Coronary artery (tissue), 2 donors: ENCODE data around the gene OR8H1.

Source experiments
- DNase-seq: peaks from one replicate; pipeline ENCODE4 v3.0.0-alpha.2; 2017; ENCODE audit warnings: low spot score
- H3K27ac ChIP-seq, 2 donors: fragments of 200-600 bp; sonication (generic); one replicate each; pipeline ENCODE4 v1.5.1; 2016 to 2019
- H3K4me3 ChIP-seq: fragments of 200-600 bp; sonication (generic); 2 replicates; pipeline ENCODE4 v1.5.1; 2016; ENCODE audit warnings: mild to moderate bottlenecking, moderate library complexity
- CTCF ChIP-seq: fragments of 200-600 bp; sonication (generic); IDR thresholded peaks from one replicate; pipeline ENCODE4 v1.5.1; 2019; ENCODE audit warnings: antibody characterized with exemption

Gene OR8H1, protein sequence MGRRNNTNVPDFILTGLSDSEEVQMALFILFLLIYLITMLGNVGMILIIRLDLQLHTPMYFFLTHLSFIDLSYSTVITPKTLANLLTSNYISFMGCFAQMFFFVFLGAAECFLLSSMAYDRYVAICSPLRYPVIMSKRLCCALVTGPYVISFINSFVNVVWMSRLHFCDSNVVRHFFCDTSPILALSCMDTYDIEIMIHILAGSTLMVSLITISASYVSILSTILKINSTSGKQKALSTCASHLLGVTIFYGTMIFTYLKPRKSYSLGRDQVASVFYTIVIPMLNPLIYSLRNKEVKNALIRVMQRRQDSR

DNA sequence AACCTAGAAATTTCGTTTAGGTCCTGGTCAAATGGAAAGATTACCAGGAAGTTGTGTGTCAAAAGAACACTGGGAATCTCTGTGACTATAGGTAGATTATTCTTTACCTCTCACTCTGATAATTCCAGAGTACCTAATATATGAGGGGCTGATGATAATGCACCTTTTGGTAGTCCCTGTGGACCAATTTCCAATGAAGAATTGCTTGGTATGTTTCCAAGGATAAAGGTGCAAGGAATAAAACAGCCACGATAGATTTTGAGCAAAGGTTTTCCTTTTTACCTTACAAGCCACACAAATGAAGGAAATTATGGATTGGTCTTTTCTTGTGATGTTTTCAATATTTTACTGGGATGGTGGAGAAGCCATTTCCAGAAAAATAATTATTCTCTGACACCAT lies at the start of gene OR8H1:
TSS of gene OR8H1 (minus strand) at position 101 of the 400 bp plus-strand sequence. CDS start 1,192 bp downstream, outside the sequence.
- Histone ChIP-seq H3K4me3 (no peak within 1 kb of the TSS), H3K27ac (no peak within 1 kb of the TSS)
- TF ChIP-seq CTCF = no peak
- DNase-seq = no peak

DNA sequence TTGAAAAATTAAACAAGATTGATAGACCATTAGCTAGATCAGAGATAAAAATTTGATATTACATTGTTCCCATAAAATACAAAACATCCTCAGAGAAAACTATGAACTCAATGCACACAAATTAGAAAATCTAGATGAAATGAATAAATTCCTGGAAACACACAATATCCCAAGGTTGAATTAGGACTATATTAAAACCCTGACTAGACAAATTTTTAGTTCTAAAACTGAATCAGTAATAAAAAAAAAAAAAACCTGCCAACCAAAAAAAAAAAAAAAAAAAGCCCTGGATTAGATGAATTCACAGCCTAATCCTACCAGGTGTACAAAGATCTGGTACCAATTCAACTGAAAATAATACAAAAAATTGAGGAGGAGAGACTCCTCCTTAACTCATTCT lies 48.2 kb upstream of the OR8H1 start:
- DNase-seq = no peak
- no peak for TF ChIP-seq CTCF
- no peak overlapping the region for H3K27ac ChIP-seq
- H3K4me3 ChIP-seq = no peak overlapping the region

DNA sequence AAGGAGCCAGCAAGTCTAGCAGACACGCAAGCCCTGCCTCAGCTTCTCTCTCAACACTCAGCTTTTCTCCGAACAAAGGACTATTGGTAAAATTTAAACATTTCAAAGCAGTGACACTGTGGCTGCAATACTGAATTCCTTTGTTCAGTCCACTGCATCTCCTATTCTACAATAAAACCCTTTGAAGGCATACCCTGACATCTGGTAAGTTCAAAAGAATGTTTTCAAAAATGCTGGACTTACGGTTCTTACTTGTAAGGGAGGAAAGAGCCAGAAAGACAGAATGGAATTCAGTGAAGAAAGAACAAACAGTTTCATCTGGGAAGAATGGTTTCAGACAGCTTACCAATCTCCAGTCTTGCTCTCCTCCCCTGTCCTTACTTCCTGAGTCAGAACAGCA lies 41.1 kb upstream of the OR8H1 start:
- no peak for DNase-seq
- Histone ChIP-seq H3K4me3 (no peak overlapping the region), H3K27ac (no peak overlapping the region)
- no peak for TF ChIP-seq CTCF

GRCh38 chr11:56331861-56332491 lies 39.9 kb upstream of the OR8H1 start:
- no peak overlapping the region for H3K4me3 ChIP-seq

GRCh38 chr11:56314844-56315243 lies 22.8 kb upstream of the OR8H1 start, which contains the start of gene OR8K3:
Gene OR8K3 (plus strand): TSS chr11:56315144. CDS start chr11:56318307, 3,163 bp downstream.
- no peak for TF ChIP-seq CTCF
- Histone ChIP-seq H3K27ac (no peak within 1 kb of the TSS), H3K4me3 (no peak within 1 kb of the TSS)
- no peak for DNase-seq

More at GRCh38 chr11:56331861-56332491, 39.9 kb upstream of the OR8H1 start:
- H3K27ac ChIP-seq = no peak overlapping the region
- no peak for DNase-seq
- no peak for TF ChIP-seq CTCF

DNA sequence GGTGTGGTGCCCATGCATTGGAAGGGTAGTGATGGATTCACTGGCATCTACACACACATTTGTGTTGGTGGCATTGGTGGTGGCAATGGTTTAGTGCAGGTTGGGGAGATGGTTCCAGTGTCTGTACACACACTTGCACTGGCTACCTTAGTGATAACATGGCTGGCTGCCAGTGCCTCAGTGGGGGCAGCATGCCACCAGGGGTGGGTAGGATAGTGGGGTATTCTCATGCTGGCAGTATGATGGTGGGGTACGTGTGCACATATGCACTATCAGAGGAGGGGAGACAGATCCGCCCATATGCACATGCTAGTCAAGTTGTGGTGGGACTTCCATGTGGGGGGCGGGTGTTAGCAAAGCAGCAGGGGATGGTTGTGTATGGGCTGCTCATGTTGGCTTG lies 15.8 kb upstream of the OR8H1 start:
- no peak for TF ChIP-seq CTCF

GRCh38 chr11:56296898-56297297 lies 4.8 kb upstream of the OR8H1 start:
- Histone ChIP-seq H3K4me3 (no peak overlapping the region), H3K27ac (no peak overlapping the region)
- no peak for DNase-seq
- TF ChIP-seq CTCF = no peak

More for the DNA sequence above, 15.8 kb upstream of the OR8H1 start:
- no peak for DNase-seq
- Histone ChIP-seq H3K4me3 (no peak overlapping the region), H3K27ac (no peak overlapping the region)
